ENCODE results near the gene KTN1.

KTN1 gene

GRCh38 chr14:55718551-55718950 lies 138.5 kb downstream of the KTN1 start:
- Histone ChIP-seq H3K9ac (ENCODE audit: low read depth, low read length) (no peak overlapping the region), H3K4me2 (ENCODE audit: insufficient read depth, low read length) (no peak overlapping the region), H2AFZ (ENCODE audit: low read depth, low read length) (no peak overlapping the region), H3K4me1 (ENCODE audit: insufficient read depth, low read length) (no peaks in the 10 kb centered on the region), H3K27me3 (ENCODE audit: insufficient read depth, low read length, poor library complexity) (no peaks in the 10 kb centered on the region), H3K36me3 (ENCODE audit: insufficient read depth, low read length) (no peaks in the 10 kb centered on the region), H3K79me2 (ENCODE audit: insufficient read depth, low read length) (no peaks in the 10 kb centered on the region), H4K20me1 (ENCODE audit: insufficient read depth, low read length) (no peaks in the 10 kb centered on the region), H3K9me3 (ENCODE audit: insufficient read depth, low read length, severe bottlenecking) (no peaks in the 10 kb centered on the region), H3K27ac (ENCODE audit: low read length) (no peak overlapping the region), H3K4me3 (ENCODE audit: low read depth in 1 of 2, low read length in 2 of 2) (no peak overlapping the region)
- TF ChIP-seq EZH2 (IDR thresholded peaks at IDR 0.05; ENCODE audit: borderline replicate concordance, low read depth, low read length, severe bottlenecking) (no peak), CTCF (IDR thresholded peaks at IDR 0.05; ENCODE audit: borderline replicate concordance, extremely low read depth, low read length, poor library complexity, severe bottlenecking) (no peak)
- DNase-seq (no peak), ATAC-seq (ENCODE audit: insufficient read depth, low read depth) (no peak)

GRCh38 chr14:55720796-55721195 lies 140.8 kb downstream of the KTN1 start:
- Histone ChIP-seq H3K9me3 (ENCODE audit: insufficient read depth, low read length, severe bottlenecking) (no peaks in the 10 kb centered on the region), H3K27ac (ENCODE audit: low read length) (no peak overlapping the region), H2AFZ (ENCODE audit: low read depth, low read length) (no peak overlapping the region), H3K79me2 (ENCODE audit: insufficient read depth, low read length) (no peaks in the 10 kb centered on the region), H4K20me1 (ENCODE audit: insufficient read depth, low read length) (no peaks in the 10 kb centered on the region), H3K4me2 (ENCODE audit: insufficient read depth, low read length) (no peak overlapping the region), H3K27me3 (ENCODE audit: insufficient read depth, low read length, poor library complexity) (no peaks in the 10 kb centered on the region), H3K9ac (ENCODE audit: low read depth, low read length) (no peak overlapping the region), H3K36me3 (ENCODE audit: insufficient read depth, low read length) (no peaks in the 10 kb centered on the region), H3K4me1 (ENCODE audit: insufficient read depth, low read length) (no peaks in the 10 kb centered on the region), H3K4me3 (ENCODE audit: low read depth in 1 of 2, low read length in 2 of 2) (no peak overlapping the region)
- TF ChIP-seq EZH2 (IDR thresholded peaks at IDR 0.05; ENCODE audit: borderline replicate concordance, low read depth, low read length, severe bottlenecking) (no peak), CTCF (IDR thresholded peaks at IDR 0.05; ENCODE audit: borderline replicate concordance, extremely low read depth, low read length, poor library complexity, severe bottlenecking) (no peak)
- DNase-seq, result no peak
- ATAC-seq (ENCODE audit: insufficient read depth, low read depth), result no peak

GRCh38 chr14:55721353-55721752 lies 141.3 kb downstream of the KTN1 start:
- ATAC-seq (ENCODE audit: insufficient read depth, low read depth), result peak; percentile 61; the same call in 2 of the 3 replicates
- Histone ChIP-seq H3K36me3 (ENCODE audit: insufficient read depth, low read length) (no peaks in the 10 kb centered on the region), H3K4me2 (ENCODE audit: insufficient read depth, low read length) (no peak overlapping the region)

More at GRCh38 chr14:55721353-55721752, 141.3 kb downstream of the KTN1 start:
- H4K20me1 ChIP-seq (ENCODE audit: insufficient read depth, low read length), result no peaks in the 10 kb centered on the region
- H3K9me3 ChIP-seq (ENCODE audit: insufficient read depth, low read length, severe bottlenecking), result no peaks in the 10 kb centered on the region
- H3K27ac ChIP-seq (ENCODE audit: low read length), result no peak overlapping the region
- H3K27me3 ChIP-seq (ENCODE audit: insufficient read depth, low read length, poor library complexity), result no peaks in the 10 kb centered on the region
- no peak overlapping the region for H3K4me3 ChIP-seq (ENCODE audit: low read depth in 1 of 2, low read length in 2 of 2)
- no peak for TF ChIP-seq CTCF (IDR thresholded peaks at IDR 0.05; ENCODE audit: borderline replicate concordance, extremely low read depth, low read length, poor library complexity, severe bottlenecking)
- no peak for TF ChIP-seq EZH2 (IDR thresholded peaks at IDR 0.05; ENCODE audit: borderline replicate concordance, low read depth, low read length, severe bottlenecking)
- H2AFZ ChIP-seq (ENCODE audit: low read depth, low read length), result no peak overlapping the region
- peak; percentile 9 for DNase-seq
- no peaks in the 10 kb centered on the region for H3K79me2 ChIP-seq (ENCODE audit: insufficient read depth, low read length)
- no peaks in the 10 kb centered on the region for H3K4me1 ChIP-seq (ENCODE audit: insufficient read depth, low read length)
- no peak overlapping the region for H3K9ac ChIP-seq (ENCODE audit: low read depth, low read length)
